IMR-90 (cell line): ENCODE data around the gene NFIA.

Source experiments
- CEBPB ChIP-seq: IDR thresholded peaks from 2 replicates; pipeline ENCODE4 v1.6.1; 2012; ENCODE audit warnings: low read depth, low read length, improper control_type of control experiment
- CTCF ChIP-seq: conservative IDR thresholded peaks from 2 replicates; pipeline ENCODE4 v1.5.1; 2012; ENCODE audit warnings: mild to moderate bottlenecking, low read depth, low read length, improper control_type of control experiment
- MAFK ChIP-seq: IDR thresholded peaks from 2 replicates; pipeline ENCODE4 v1.6.1; 2012; ENCODE audit warnings: low read depth, low read length, improper control_type of control experiment
- MAZ ChIP-seq: IDR thresholded peaks from 2 replicates; pipeline ENCODE4 v1.6.1; 2012; ENCODE audit warnings: low read depth, mild to moderate bottlenecking, low read length, improper control_type of control experiment, moderate library complexity, borderline replicate concordance
- MXI1 ChIP-seq: IDR thresholded peaks from 2 replicates; pipeline ENCODE4 v1.6.1; 2012; ENCODE audit warnings: low read depth, mild to moderate bottlenecking, low read length, moderate library complexity, borderline replicate concordance
- POLR2A ChIP-seq: IDR thresholded peaks from 2 replicates; pipeline ENCODE4 v1.6.1; 2012; ENCODE audit warnings: mild to moderate bottlenecking, low read depth, low read length
- RAD21 ChIP-seq: IDR thresholded peaks from 2 replicates; pipeline ENCODE4 v1.6.1; 2012; ENCODE audit warnings: low read length, improper control_type of control experiment
- RCOR1 ChIP-seq: IDR thresholded peaks from 2 replicates; pipeline ENCODE4 v1.6.1; 2012; ENCODE audit warnings: mild to moderate bottlenecking, low read length, improper control_type of control experiment; ENCODE audit not compliant: insufficient replicate concordance
- RFX5 ChIP-seq: IDR thresholded peaks from 2 replicates; pipeline ENCODE4 v1.8.0; 2012; ENCODE audit warnings: low read depth, mild to moderate bottlenecking, low read length, moderate library complexity
- SMC3 ChIP-seq: fragments of 150-350 bp; IDR thresholded peaks from 2 replicates; pipeline ENCODE4 v1.6.1; 2016; ENCODE audit warnings: low read depth, mild to moderate bottlenecking, antibody characterized with exemption, low read length, moderate library complexity
- USF2 ChIP-seq: fragments of 150-350 bp; IDR thresholded peaks from 2 replicates; pipeline ENCODE4 v1.6.1; 2017; ENCODE audit warnings: mild to moderate bottlenecking, antibody characterized with exemption, low read length, low read depth

- no peak for TF ChIP-seq CTCF
- no peak for TF ChIP-seq POLR2A
- TF ChIP-seq SMC3, result no peak
- TF ChIP-seq RCOR1, result no peak
- TF ChIP-seq CEBPB, result no peak
- no peak for TF ChIP-seq USF2
- no peak for TF ChIP-seq RAD21
- TF ChIP-seq MXI1, result no peak
- TF ChIP-seq MAZ, result no peak
- no peak for TF ChIP-seq RFX5
- TF ChIP-seq MAFK, result no peak
Observed at GRCh38 chr1:61193808-61194207, 111.4 kb downstream of the NFIA start.
